ENCODE data around the gene HID1.

Gene HID1

GRCh38 chr17:75003070-75003956 lies 30.8 kb upstream of the HID1 start:
- TF ChIP-seq, protein P1, sequence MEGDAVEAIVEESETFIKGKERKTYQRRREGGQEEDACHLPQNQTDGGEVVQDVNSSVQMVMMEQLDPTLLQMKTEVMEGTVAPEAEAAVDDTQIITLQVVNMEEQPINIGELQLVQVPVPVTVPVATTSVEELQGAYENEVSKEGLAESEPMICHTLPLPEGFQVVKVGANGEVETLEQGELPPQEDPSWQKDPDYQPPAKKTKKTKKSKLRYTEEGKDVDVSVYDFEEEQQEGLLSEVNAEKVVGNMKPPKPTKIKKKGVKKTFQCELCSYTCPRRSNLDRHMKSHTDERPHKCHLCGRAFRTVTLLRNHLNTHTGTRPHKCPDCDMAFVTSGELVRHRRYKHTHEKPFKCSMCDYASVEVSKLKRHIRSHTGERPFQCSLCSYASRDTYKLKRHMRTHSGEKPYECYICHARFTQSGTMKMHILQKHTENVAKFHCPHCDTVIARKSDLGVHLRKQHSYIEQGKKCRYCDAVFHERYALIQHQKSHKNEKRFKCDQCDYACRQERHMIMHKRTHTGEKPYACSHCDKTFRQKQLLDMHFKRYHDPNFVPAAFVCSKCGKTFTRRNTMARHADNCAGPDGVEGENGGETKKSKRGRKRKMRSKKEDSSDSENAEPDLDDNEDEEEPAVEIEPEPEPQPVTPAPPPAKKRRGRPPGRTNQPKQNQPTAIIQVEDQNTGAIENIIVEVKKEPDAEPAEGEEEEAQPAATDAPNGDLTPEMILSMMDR (IDR thresholded peaks at IDR 0.05), result no peak
- no peaks in the 10 kb centered on the region for H3K9me3 ChIP-seq
- H3K27me3 ChIP-seq, result no peaks in the 10 kb centered on the region
- no peak overlapping the region for H3K27ac ChIP-seq
- no peaks in the 10 kb centered on the region for H3K36me3 ChIP-seq
- H3K4me1 ChIP-seq (ENCODE audit: control insufficient read depth in 1 of 2, insufficient read depth in 1 of 2, low read depth in 1 of 2, low read length in 1 of 2), result peaks cover 7 to 11% of the 10 kb centered on the region in 2 experiments
- no peak overlapping the region for H3K4me3 ChIP-seq (ENCODE audit: low read depth in 1 of 2, low read length in 1 of 2)

- H3K36me3 ChIP-seq, result no peaks in the 10 kb centered on the region
- no peak overlapping the region for H3K4me3 ChIP-seq (ENCODE audit: low read depth in 1 of 2, low read length in 1 of 2)
- TF ChIP-seq, protein P1 (IDR thresholded peaks at IDR 0.05), result no peak
- no peak overlapping the region for H3K27ac ChIP-seq
- H3K27me3 ChIP-seq, result no peaks in the 10 kb centered on the region
- peaks cover 7 to 11% of the 10 kb centered on the region in 2 experiments for H3K4me1 ChIP-seq (ENCODE audit: control insufficient read depth in 1 of 2, insufficient read depth in 1 of 2, low read depth in 1 of 2, low read length in 1 of 2)
- H3K9me3 ChIP-seq, result no peaks in the 10 kb centered on the region
These were observed 29.6 kb upstream of the HID1 start for GRCh38 chr17:75001915-75002843.

DNA sequence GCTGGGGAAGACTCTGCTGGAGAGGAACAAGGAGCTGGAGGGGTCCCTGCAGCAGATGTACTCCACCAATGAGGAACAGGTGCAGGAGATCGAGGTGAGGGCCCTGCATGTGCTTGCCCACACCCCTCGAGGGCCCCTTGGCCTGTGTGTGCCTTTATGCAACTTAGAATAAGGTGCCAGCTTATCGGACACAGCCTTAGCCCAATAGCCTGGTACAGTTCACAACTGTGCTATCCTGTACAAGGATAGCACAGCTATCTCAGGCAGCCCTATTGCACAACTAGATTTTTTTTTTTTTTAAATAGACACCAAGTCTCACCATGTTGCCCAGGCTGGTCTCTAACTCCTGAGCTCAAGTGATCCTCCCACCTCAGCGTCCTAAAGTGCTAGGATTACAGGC lies 27.0 kb upstream of the HID1 start:
- Histone ChIP-seq H3K27ac (no peak overlapping the region), H3K4me1 (ENCODE audit: control insufficient read depth in 1 of 2, insufficient read depth in 1 of 2, low read depth in 1 of 2, low read length in 1 of 2) (peaks cover 7 to 11% of the 10 kb centered on the region in 2 experiments), H3K4me3 (ENCODE audit: low read depth in 1 of 2, low read length in 1 of 2) (no peak overlapping the region), H3K27me3 (no peaks in the 10 kb centered on the region), H3K9me3 (no peaks in the 10 kb centered on the region), H3K36me3 (no peaks in the 10 kb centered on the region)
- TF ChIP-seq, protein P1 (IDR thresholded peaks at IDR 0.05), result no peak

GRCh38 chr17:74998783-74999182 lies 26.2 kb upstream of the HID1 start:
- Histone ChIP-seq H3K36me3 (no peaks in the 10 kb centered on the region), H3K4me3 (ENCODE audit: low read depth in 1 of 2, low read length in 1 of 2) (no peak overlapping the region), H3K27me3 (no peaks in the 10 kb centered on the region), H3K27ac (no peak overlapping the region), H3K4me1 (ENCODE audit: control insufficient read depth in 1 of 2, insufficient read depth in 1 of 2, low read depth in 1 of 2, low read length in 1 of 2) (peaks cover 7 to 11% of the 10 kb centered on the region in 2 experiments), H3K9me3 (no peaks in the 10 kb centered on the region)
- TF ChIP-seq, protein P1 (IDR thresholded peaks at IDR 0.05), result no peak

- Histone ChIP-seq H3K9me3 (no peaks in the 10 kb centered on the region), H3K4me3 (ENCODE audit: low read depth in 1 of 2, low read length in 1 of 2) (no peak overlapping the region), H3K27me3 (peaks cover 10% of the 10 kb centered on the region), H3K27ac (no peak overlapping the region), H3K36me3 (no peaks in the 10 kb centered on the region), H3K4me1 (ENCODE audit: control insufficient read depth in 1 of 2, insufficient read depth in 1 of 2, low read depth in 1 of 2, low read length in 1 of 2) (no peaks in the 10 kb centered on the region)
- TF ChIP-seq, protein P1 (IDR thresholded peaks at IDR 0.05), result no peak
These were observed 23.3 kb upstream of the HID1 start for GRCh38 chr17:74995847-74996246.

Data from neutrophil (primary cell).